ENCODE data around the gene FKRP.

Gene FKRP

DNA sequence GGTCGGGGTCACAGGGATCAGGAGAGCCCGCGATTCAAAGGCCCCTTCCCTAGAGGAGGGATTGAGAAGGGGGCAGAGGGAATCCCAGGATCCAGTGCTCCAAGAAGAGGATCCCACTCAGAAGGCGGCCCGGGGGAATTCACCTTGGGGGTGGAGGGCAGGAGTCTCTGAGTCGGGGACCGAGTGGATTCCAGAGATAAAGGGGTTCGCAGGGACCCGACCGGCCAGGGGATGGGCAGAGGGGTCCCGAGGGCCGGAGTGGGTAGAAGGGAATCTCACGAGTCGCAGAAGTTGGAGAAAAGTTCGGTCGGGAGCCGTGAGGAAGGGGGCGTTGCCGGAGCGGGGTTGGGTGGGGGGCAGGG is 29.2 kb upstream of the FKRP start:
- TF ChIP-seq, protein P1, sequence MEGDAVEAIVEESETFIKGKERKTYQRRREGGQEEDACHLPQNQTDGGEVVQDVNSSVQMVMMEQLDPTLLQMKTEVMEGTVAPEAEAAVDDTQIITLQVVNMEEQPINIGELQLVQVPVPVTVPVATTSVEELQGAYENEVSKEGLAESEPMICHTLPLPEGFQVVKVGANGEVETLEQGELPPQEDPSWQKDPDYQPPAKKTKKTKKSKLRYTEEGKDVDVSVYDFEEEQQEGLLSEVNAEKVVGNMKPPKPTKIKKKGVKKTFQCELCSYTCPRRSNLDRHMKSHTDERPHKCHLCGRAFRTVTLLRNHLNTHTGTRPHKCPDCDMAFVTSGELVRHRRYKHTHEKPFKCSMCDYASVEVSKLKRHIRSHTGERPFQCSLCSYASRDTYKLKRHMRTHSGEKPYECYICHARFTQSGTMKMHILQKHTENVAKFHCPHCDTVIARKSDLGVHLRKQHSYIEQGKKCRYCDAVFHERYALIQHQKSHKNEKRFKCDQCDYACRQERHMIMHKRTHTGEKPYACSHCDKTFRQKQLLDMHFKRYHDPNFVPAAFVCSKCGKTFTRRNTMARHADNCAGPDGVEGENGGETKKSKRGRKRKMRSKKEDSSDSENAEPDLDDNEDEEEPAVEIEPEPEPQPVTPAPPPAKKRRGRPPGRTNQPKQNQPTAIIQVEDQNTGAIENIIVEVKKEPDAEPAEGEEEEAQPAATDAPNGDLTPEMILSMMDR (IDR thresholded peaks at IDR 0.05; ENCODE audit: borderline replicate concordance, insufficient read depth, low read depth, low read length) = no peak
- H3K4me3 ChIP-seq (ENCODE audit: low read depth, low read length) = peak overlapping the region; percentile 71

DNA sequence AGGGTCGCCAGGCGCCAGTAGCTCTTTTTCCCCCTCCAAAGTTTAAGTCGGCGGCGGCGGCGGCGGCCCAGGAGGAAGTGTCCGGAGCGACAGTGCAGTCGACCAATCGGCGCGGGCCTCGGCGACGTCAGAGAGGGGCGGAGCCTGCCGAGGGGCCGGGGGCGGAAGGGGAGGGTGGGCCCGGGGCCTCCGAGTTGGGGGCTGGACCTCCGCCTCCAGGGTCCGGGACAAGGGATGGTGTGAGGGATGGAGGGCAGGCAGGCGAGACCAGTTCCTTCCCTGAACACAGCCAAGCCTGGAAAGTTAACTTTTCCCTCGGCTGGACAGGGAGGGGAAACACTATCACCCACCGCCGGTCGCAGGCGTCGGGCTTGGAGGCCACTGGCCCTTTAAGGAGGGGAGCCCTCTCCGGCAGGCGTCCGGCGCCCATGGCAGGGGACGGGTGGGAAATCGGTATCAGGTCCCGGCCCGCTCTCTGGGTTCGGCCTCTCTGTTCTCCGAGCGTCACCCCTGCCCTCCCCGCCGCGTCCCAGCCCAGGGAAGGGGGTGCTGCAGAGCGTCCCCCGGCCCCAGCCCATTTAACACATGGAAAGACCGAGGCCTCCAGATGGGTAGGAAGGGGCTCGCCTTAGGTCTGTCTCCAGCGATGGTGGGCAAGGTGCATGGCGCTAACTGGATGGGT is 28.7 kb upstream of the FKRP start, which contains the start of gene PRKD2:
Gene PRKD2 (minus strand): TSS at position 81 of the 682 bp plus-strand sequence. CDS start 744 bp downstream, outside the sequence.
- peak within 1 kb of the TSS; percentile 71 for H3K4me3 ChIP-seq (ENCODE audit: low read depth, low read length)
- TF ChIP-seq, protein P1 (IDR thresholded peaks at IDR 0.05; ENCODE audit: borderline replicate concordance, insufficient read depth, low read depth, low read length) = no peak

DNA sequence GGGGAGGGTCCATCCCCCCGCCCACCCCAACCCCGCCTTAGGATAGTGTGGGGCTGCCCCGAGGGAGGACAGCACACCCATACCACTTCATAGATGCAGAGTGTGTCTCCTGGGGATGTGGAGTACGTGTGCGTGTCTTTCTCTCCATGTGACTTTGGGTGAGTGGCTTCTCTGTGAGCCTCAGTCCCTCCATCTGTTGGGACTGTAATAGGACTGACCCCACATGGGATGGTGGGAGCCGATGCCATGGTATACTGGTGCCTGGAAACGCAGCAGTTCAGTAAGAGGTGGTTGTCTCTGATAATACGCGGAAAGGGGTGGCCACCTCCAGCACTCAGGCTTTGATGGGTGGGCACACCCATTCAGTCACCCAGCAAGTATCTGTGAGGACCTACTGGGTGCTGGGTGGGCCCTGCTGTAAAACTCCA is 28.1 kb upstream of the FKRP start:
- TF ChIP-seq, protein P1 (IDR thresholded peaks at IDR 0.05; ENCODE audit: borderline replicate concordance, insufficient read depth, low read depth, low read length) = no peak
- H3K4me3 ChIP-seq (ENCODE audit: low read depth, low read length) = peak overlapping the region; percentile 71

DNA sequence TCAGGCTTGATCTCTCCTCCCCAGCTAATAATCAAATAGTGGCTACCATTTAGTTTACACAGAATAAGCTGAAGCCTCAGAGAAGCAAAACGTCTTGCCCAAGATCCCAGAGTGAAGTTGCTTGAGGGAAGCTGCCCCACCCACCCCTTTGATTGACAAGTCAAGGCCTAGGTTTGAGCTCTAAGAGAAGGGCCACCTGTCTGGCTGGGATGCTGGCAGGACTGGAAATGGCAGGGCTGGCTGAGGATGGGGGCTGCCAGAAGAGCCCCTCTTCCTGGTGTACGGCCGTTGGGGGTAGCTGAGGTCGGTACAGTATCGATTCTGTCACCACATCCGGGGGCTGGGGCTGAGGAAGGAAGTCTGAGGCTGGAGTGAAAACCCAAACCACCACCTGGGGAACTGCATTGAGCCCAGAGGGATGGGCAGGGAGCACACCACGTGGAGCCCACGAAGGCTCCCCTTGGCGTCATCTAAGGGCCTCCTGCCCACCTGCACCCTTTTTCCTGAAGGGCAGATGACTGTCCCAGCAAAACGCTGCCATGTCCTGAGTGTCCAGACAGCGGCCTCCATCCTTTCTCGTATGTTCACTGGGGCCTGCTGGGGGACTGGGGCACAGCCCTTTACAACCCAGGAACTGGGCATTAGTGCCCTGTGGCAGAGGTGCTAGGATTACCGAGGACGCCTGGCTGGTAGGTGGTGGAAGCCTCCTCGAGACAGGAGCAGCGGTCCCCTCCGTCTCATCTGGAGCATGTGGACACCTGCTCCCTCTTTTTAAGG is 27.5 kb upstream of the FKRP start:
- H3K4me3 ChIP-seq (ENCODE audit: low read depth, low read length) = peak overlapping the region; percentile 71

DNA sequence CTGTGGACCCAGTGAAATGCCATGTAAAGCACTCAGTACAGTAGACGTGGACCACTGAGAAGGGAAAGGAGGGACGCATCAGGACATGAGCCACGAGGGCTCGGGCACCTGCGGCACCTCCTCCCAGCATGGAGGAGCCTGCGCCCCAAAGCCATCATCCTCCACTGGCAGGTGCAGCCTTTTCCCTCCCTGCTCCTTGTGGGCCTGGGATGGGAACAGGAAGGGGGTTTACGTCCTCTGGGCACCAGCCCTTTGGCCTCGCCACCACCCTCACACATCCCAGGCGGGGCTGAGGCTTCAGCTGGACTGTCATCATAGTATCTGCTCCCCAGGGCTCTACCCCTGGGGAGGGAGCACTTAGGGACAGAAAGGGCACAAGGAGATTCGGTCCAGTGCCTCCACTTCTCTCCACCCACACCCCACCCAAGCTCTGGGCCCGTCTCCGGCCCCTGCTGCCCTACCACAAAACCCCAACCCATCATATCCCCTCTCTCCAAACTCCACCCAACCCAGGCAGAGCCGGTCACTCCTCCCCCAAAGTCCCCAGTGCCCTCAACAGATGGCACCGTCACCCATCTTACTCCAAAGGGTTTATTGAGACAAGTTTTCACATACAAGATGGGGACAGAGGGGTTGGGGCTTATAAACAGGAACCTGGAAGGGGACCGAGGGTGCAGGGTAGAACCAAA is 26.8 kb upstream of the FKRP start:
- TF ChIP-seq, protein P1 (IDR thresholded peaks at IDR 0.05; ENCODE audit: borderline replicate concordance, insufficient read depth, low read depth, low read length) = no peak
- no peak overlapping the region for H3K4me3 ChIP-seq (ENCODE audit: low read depth, low read length)

More for the DNA sequence above, 27.5 kb upstream of the FKRP start:
- TF ChIP-seq, protein P1 (IDR thresholded peaks at IDR 0.05; ENCODE audit: borderline replicate concordance, insufficient read depth, low read depth, low read length) = no peak

DNA sequence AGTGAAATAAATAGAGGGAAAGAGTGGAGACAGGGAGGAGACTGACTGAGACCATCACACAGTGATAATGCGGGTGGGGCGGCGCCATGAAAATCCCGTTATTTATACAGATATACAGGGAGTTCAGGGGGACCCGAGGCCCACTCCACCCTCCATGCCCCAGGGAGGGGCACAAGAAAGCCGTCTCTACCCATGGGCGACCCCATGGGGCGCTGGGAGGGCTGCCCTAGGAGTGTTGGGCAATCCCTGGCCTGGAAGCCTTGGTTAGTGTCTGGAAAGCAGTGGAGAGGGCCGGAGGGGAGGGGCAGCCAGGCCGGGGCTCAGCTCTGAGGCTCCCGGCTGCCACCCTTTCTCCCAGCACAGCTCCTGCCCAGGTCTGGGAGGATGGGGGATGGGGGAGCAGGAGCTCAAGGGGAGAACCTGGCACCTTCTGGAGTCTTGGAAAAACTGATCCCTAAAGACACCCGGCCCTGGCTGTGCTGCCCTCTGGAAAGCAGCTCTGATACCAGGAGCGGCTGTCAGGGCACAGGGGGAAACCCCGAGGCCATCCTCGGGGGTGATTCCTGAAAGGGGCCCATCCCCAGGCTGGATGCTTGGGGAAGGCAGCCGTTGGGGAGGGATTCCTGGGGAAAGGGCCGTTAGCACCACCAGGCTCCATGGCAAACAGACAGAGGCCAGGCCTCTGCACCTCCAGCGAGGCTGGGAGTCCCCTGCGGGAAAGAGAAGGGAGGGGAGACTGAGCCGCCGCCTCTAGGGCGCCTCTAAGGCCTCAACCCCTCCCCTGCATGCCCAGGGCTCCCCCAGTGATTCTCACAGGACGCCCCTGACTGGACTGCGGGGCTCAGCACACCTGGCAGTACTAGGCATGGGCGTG is 26.0 kb upstream of the FKRP start:
- no peak overlapping the region for H3K4me3 ChIP-seq (ENCODE audit: low read depth, low read length)
- TF ChIP-seq, protein P1 (IDR thresholded peaks at IDR 0.05; ENCODE audit: borderline replicate concordance, insufficient read depth, low read depth, low read length) = no peak

Data from GM12875 (cell line).